Measurements from ENCODE around the gene NCF4.

Gene NCF4

DNA sequence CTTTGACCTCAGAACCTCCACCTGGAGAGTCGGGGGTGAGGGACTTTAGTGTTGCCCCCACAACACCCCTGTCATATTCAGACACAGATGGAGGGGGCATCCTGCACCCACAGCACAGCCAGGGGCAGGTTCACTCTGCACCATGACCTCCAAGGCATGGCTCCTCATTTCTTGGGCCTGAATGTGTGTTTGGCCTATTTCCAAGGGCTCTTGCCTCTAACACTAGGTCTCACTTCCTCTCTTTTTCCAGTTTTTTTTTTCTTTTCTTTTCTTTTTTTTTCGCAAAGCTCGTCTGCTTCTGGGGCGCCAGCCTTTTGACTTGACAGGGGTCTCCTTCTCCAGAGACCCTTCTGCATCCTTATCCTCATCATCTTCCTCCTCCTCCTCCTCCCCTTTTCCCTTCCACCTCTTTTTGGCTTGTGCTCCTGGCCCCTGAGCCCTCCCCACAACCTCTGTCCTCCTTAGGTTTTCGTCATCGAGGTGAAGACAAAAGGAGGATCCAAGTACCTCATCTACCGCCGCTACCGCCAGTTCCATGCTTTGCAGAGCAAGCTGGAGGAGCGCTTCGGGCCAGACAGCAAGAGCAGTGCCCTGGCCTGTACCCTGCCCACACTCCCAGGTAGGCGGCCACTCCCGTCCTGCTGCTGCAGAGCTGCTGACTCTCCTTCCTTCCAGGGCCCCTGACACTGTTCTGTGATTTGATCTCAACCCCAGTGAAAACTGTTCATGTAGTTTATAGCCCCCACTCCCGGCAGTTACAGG, 3.8 kb downstream of the NCF4 start:
- no peak for DNase-seq (ENCODE audit: low spot score)

DNA sequence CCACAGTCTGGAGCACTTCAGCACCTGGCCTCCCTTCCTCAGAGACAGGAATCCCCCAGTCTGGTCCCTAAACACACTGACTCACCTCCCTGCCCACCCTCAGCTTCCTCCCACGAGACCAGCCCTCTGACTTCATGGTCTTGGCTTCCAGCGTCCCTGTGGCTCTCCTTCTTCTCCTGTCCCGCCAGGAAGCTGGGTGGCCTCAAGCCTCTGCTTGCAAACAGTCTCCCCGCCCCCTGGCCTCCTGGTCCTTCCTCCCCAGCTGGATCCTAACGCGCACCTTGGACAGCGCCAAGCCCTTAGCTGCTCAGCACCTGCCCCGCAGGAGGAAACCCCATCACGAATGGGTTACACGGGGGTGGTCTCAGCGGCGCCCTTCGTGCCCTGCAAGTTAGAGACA, 4.5 kb downstream of the NCF4 start:
- DNase-seq (ENCODE audit: low spot score): no peak

DNA sequence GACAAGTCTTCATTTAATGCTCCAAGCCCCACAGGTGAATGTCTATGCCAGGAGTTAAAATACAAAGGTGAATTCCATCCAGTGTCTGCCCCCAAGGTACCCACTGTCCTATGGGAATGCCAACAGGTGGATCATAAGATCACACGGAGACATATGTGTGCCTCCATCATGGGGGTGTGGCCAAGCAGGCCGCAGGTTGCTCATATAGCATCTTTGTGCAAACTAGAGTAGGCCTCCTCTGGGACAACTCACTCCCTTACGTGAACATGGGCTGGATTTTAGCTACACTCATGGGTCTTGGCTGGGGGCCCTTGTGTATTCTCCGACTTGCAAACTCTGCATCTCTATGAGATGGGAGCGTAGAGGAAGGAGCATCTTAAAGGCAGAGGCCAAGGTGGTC, 6.9 kb downstream of the NCF4 start:
- DNase-seq (ENCODE audit: low spot score): no peak

DNA sequence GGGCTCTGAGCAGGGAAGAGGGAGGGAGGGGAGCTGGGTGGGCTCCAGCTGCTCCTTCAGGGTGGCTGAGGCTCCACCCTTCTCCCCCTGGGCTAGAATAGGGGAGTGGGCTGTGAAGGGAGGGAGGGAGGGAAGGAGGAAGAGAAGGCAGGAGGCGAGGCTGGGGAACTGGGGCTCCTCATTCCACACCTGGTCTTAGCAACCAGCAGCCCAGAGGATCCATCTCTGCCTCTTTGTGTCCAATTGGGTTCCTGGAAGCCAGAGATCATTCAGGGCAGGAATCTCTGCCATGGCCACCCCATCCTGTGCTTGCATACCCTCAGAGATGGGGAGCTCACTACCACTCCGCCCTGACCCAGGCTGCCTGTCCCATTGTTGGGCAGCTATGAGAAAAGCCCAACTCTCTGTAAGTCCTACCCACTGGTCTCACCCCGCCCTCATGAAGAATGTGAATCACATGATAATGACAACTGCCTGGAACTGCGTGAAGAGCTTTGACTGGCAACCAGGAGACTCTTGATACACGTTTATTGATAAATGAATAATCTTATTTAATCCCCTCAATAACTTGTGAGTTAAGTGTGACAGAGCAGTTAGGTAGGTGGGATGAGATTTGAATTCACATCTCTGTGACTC, 7.9 kb downstream of the NCF4 start:
- no peak for DNase-seq (ENCODE audit: low spot score)

DNA sequence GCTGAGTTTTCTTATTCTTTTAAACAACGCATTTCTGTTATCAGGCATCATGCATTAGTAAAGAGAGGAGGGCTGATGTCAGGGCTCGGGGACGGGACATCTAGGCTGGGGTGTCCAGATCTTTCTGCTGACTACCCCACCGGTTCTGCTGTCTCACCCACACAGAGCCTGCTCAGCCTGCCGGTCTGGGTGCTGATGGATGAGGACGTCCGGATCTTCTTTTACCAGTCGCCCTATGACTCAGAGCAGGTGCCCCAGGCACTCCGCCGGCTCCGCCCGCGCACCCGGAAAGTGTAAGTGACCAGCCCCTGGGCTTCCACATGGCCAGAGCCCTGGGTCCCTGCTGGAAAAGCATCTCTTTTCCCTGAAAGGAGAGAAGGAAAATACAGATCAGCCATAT, 9.4 kb downstream of the NCF4 start:
- DNase-seq (ENCODE audit: low spot score): no peak

GRCh38 chr22:36871669-36872081, 10.9 kb downstream of the NCF4 start:
- DNase-seq (ENCODE audit: low spot score): no peak

GRCh38 chr22:36872084-36872483, 11.3 kb downstream of the NCF4 start:
- DNase-seq (ENCODE audit: low spot score): no peak

- DNase-seq (ENCODE audit: low spot score): no peak
Measured at GRCh38 chr22:36872866-36873498, 12.2 kb downstream of the NCF4 start.

GRCh38 chr22:36873614-36874308, 13.0 kb downstream of the NCF4 start:
- no peak for DNase-seq (ENCODE audit: low spot score)

DNA sequence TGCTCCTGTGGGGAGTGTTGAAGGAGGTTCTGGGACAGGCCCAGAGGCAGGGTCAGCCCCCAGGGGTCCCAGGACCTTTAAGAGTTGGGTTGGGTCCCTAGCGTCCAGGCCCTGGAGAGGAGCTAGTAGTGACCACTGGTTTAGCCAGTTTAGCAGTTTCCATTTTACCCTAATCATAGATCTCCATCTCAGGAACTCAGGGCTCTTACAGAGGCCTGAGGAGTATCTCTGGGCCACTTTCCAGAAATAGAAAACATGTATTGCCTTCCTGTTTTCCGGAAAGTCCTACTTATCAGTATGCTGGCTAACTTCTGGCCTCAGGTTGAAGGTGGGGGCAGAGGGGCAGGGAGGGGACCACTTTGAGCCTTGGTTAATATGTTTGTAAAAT, 13.5 kb downstream of the NCF4 start:
- no peak for DNase-seq (ENCODE audit: low spot score)

DNA sequence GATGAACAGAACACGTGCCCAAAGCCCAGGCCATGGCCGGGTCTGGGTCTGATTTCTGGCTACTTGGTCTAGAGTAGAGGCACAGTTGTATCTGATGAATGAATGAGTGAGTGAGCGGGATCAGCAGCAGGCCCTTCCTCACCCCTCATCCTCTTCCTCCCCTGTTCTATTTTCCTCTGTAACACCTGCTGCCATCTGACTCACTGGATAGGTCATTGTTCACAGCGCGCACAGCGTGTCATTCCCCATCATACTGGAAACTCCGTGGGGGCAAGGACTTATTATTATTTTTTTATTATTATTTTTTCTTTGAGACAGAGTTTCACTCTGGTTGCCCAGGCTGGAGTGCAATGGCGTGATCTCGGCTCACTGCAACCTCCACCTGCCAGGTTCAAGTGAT, 13.9 kb downstream of the NCF4 start:
- no peak for DNase-seq (ENCODE audit: low spot score)

- no peak for DNase-seq (ENCODE audit: low spot score)
Measured at GRCh38 chr22:36875741-36876140, 14.9 kb downstream of the NCF4 start.

DNA sequence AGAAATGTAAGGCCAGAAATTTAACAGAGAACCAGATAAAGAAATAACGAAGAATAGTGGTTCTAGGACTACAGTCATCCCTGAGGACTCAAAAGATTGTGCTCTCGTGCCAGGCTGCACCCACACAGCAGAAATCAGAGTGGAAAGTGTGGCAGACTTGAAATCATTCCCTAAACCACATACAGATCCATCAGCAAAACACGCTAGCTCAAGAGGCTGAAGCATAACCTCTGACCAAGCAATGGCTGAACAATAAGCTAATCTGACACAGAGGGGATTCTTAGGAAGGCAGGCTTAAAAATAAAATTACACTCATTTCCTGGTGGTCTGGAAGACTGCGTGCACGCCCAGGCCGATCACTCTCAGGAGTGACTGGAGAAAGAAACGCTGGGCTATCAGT, 19.0 kb downstream of the NCF4 start:
- DNase-seq (ENCODE audit: low spot score): no peak

GRCh38 chr22:36881504-36882245, 20.9 kb downstream of the NCF4 start:
- no peak for DNase-seq (ENCODE audit: low spot score)

GRCh38 chr22:36884349-36885158, 23.7 kb downstream of the NCF4 start:
- no peak for DNase-seq (ENCODE audit: low spot score)

DNA sequence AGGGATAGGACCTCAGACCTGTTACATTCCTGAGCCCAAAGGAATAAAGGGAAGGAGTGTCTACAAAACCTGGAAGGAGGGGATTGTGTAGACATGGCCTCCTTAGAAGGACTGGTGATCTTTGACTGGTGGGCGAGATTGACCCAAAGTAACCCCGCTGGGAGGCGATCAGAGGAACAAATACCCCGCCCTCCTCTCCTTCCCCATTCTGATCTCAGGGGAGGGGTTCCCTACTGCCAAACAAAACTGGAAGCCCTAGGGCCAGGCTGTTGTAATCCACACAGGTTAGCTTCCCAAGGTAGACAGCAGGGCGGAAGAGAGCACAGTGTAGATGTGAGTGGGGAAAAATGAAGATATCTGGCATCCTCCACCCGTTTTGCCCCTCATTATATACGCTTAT, 24.7 kb downstream of the NCF4 start:
- no peak for DNase-seq (ENCODE audit: low spot score)

DNA sequence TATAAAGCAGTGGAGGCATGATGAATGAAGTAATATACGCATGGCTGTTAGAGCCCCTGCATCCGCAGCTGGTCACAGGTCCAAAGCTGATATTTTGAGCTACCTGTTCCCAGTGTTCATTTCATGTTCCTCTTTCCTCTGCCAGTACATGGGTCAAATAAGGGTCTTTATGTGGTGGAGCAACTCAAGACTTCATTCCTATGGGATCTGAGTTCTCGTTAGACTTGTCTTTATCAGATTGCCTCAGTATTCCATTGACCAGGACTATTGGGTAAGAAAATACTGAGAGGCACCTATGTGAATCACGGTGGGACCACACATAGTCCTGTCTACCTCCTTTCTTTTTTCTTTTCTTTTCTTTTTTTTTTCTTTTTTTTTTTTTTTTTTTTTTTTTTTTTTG, 25.2 kb downstream of the NCF4 start:
- no peak for DNase-seq (ENCODE audit: low spot score)

DNA sequence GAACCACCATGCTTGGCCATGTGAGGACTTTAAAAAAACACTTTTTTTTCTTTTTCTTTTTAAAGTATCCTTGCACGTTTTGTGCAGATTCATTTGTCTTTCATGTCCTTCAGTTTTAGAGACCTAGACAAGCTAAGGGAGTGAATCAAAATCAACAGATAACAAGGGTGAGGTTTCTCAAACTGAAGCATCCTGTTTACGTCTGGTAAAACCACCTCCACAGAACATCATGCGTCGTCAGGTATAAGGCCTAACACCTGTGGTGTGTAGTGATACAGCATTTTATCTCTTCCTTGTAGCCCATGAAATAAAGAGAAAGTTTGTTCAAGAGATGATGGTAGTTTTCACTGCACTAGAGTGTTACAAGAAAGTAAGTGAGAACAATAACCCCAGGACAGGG, 26.4 kb downstream of the NCF4 start:
- no peak for DNase-seq (ENCODE audit: low spot score)

DNA sequence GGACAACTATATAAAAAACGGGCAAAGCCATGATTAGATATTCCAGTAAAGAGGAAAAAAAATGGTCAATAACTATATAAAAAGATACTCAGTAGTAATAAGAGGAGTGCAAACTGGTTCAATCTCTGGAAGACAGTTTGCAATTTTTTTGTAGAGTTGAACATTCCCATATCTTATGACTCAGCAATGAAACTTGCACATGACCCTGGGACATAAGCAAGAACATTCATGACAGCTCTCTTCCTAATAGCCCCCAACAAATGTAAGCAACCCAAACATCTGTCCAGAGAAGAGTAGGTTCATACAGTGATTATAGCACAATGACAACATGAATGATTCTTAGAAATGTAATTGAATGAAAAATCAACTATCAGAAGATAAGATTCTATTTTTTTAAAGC, 30.8 kb downstream of the NCF4 start:
- DNase-seq (ENCODE audit: low spot score): no peak

- no peak for DNase-seq (ENCODE audit: low spot score)
Measured at GRCh38 chr22:36892292-36892691, 31.5 kb downstream of the NCF4 start.

DNA sequence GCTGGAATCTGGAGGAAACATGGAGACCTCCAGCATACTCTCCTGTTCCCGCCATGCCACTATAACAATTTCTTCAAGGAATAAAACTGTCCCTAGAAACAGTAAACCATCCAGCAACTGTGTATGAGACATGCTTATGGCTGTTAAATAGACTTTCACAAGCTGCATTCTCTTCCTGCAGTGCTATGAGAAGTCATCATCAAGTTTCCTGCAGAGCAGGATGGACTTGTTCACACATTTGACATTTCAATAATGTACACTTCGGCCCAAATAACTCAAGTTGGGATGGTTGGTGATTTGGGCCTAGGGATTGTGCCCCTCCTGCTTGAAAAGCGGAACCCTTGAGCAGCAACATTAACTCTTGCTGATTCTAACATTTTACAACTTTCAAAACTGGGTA, 32.5 kb downstream of the NCF4 start:
- no peak for DNase-seq (ENCODE audit: low spot score)
